Heart right ventricle (tissue), 16 donors: ENCODE data around the gene MERTK. TPM values are rescaled to one million over a fixed set of nuclear protein-coding genes. Genes with fewer than 3 reads are reported as not detected.
A peak's percentile ranks its signal among the peaks of the same experiment; 100 is the strongest.

Experiments
- ATAC-seq, 8 donors: fragments of 200-7000 bp; cut with Tn5 transposase; one replicate each; pipeline ENCODE4 v1.9.1; 2020; ENCODE audit warnings: mild to moderate bottlenecking in 8 of 8, moderate library complexity in 8 of 8, moderate number of reproducible peaks in 1 of 8
- DNase-seq, 2 donors: peaks; one replicate each; pipeline ENCODE4 v3.0.0-alpha.2; 2020
- H3K27ac ChIP-seq, 10 donors: fragments of 200-600 bp; sonication (generic) in 2 of 10; one replicate each; pipeline versions ENCODE4 v1.5.0 to v1.8.0; 2020 to 2022; ENCODE audit warnings: mild to moderate bottlenecking in 3 of 10
- H3K27me3 ChIP-seq, 7 donors: fragments of 200-600 bp; one replicate each; pipeline ENCODE4 v1.8.0; 2021 to 2022; ENCODE audit warnings: mild to moderate bottlenecking in 2 of 7
- H3K36me3 ChIP-seq, 9 donors: fragments of 200-600 bp; sonication (generic) in 1 of 9; one replicate each; pipeline versions ENCODE4 v1.5.0 to v1.8.0; 2020 to 2022; ENCODE audit warnings: mild to moderate bottlenecking in 2 of 9
- H3K4me1 ChIP-seq, 9 donors: fragments of 200-600 bp; sonication (generic) in 1 of 9; one replicate each; pipeline versions ENCODE4 v1.5.0 to v1.8.0; 2020 to 2022; ENCODE audit warnings: mild to moderate bottlenecking in 4 of 9
- H3K4me3 ChIP-seq, 10 donors: fragments of 200-600 bp; sonication (generic) in 2 of 10; one replicate each; pipeline versions ENCODE4 v1.5.0 to v1.8.0; 2020 to 2022; ENCODE audit warnings: mild to moderate bottlenecking in 7 of 10, moderate library complexity in 2 of 10
- H3K9me3 ChIP-seq, 11 donors: fragments of 200-600 bp in 10 of 11; sonication (generic) in 2 of 11; one replicate each; pipeline versions ENCODE4 v1.5.0 to v1.8.0; 2013 to 2022; ENCODE audit warnings: mild to moderate bottlenecking in 2 of 11, control low read depth in 1 of 11, moderate library complexity in 1 of 11
- WGBS, 2 donors: extraction: QIAGEN DNeasy Blood & Tissue Kit; methylation state at CpG; one replicate each; pipeline ENCODE4 v1.1.7; 2013; ENCODE audit warnings: inconsistent platforms in 1 of 2; 5-methylcytosine and 5-hydroxymethylcytosine counted together
- intact Hi-C, 10 donors: fragments of 100-400 bp; cut with DNase I; formaldehyde crosslinking; loops; one replicate each; pipeline versions ENCODE4 v1.11.1 to v1.14.2; 2022
- polyA plus RNA-seq, 2 donors: library from polyadenylated mRNA; stranded (reverse); fragments of 200-250 nt; gene quantifications; one replicate each; pipeline ENCODE4 v1.2.3, GENCODE V29; 2013
- total RNA-seq, 10 donors: library from RNA; stranded (reverse); fragmentation: NEBNext Ultra II Directional in 3 of 10; extraction: Animal tissue kit (Norgen Biotek cat#: 25700) in 3 of 10; gene quantifications; one replicate each; pipeline versions ENCODE4 v1.2.1 to v1.2.4, GENCODE V29; 2021 to 2023
- TF ChIP-seq, protein P1 (sequence below), 9 donors: fragments of 200-600 bp; sonication (generic) in 2 of 9; IDR thresholded peaks; one replicate each; pipeline versions ENCODE4 v1.5.0 to v1.8.0; 2021 to 2022; ENCODE audit warnings: antibody characterized with exemption in 9 of 9, mild to moderate bottlenecking in 5 of 9, moderate library complexity in 1 of 9
- donor health status: Arrhythmogenic right ventricular cardiomyopathy.
- donor health status: ischemic (EF 13 %, LVEDD 7.1; RV severe dilation, severe dysfunction).
- donor health status: healthy with polysubstance abuse.
- donor health status: DM: no; HTN: yes; CAD: no.
- donor health status: DM: no; HTN: no; CAD: no.
- donor health status: ischemic (EF 25% LVEDD 6.9; RV normal size, moderate dysfunction).
- donor health status: ischemic (EF 25% LVEDD 5.7; RV mildly dilated, moderate dysfunction).
- donor health status: healthy.
- donor health status: DM: yes; HTN: yes; CAD: no.
- donor health status: Ischemic cardiomyopathy.
- donor health status: ischemic (EF 35%, LVEDD 5.7; RV mildly dilated, moderate dysfunction).
- donor health status: nonischemic (EF 11% LVEDD 7.7; RV severe dilation, severe dysfunction).
- donor health status: DM: yes; HTN: yes; CAD: no.
- donor health status: PGD.
- donor health status: ischemic (EF 29% LVEDD 5.4; RV normal size, mild dysfunction).
- donor health status: nonischemic (EF 23%, LVEDD 6.1; RV moderate dilation, normal function).

Gene MERTK
- total and polyA plus RNA-seq, 12 donors: 2.3 to 8.9 (median 3.9) TPM

DNA sequence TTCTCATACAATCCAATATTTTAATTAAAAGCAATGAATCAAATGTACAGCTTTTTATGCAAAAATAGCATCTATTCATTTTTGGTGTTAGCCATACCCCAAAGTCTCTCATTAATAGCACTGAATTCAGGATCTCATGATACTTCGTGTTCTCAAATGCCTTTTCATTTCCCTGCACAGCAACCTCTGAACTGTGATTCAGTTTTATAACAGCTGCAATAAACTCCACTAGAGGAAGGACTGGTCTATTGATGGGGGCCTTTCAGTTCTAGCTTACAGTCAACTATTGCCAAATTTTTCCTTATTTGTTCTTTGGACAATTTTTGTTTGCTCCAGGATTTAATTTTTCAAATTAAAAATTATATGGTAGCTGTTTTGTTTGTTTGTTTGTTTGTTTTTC lies 151.9 kb downstream of the MERTK start:
- Histone ChIP-seq H3K4me1 (peaks cover 0 to 30% (median 24%) of the 10 kb centered on the region in 9 donors), H3K9me3 (peaks cover 0 to 9% (median 4%) of the 10 kb centered on the region in 11 donors), H3K27ac (no peak overlapping the region), H3K4me3 (no peak overlapping the region), H3K27me3 (no peaks in the 10 kb centered on the region), H3K36me3 (no peaks in the 10 kb centered on the region)
- TF ChIP-seq, protein P1, sequence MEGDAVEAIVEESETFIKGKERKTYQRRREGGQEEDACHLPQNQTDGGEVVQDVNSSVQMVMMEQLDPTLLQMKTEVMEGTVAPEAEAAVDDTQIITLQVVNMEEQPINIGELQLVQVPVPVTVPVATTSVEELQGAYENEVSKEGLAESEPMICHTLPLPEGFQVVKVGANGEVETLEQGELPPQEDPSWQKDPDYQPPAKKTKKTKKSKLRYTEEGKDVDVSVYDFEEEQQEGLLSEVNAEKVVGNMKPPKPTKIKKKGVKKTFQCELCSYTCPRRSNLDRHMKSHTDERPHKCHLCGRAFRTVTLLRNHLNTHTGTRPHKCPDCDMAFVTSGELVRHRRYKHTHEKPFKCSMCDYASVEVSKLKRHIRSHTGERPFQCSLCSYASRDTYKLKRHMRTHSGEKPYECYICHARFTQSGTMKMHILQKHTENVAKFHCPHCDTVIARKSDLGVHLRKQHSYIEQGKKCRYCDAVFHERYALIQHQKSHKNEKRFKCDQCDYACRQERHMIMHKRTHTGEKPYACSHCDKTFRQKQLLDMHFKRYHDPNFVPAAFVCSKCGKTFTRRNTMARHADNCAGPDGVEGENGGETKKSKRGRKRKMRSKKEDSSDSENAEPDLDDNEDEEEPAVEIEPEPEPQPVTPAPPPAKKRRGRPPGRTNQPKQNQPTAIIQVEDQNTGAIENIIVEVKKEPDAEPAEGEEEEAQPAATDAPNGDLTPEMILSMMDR (IDR thresholded peaks at IDR 0.05): no peak
- intact Hi-C loops: loop anchor here in 6 of 10 donors (5.0 to 10.0 kb wide), 3 partner anchors 204 to 532 kb away; partner anchors contain the start of genes ZC3H8 (in 4 of the 6), CHCHD5 (in 1 of the 6) and ZC3H6 (in 1 of the 6)
- 87 to 92% methylated on average over 1 of the region's 1 CpG for WGBS, 2 donors
- ATAC-seq (no peak), DNase-seq (no peak)

DNA sequence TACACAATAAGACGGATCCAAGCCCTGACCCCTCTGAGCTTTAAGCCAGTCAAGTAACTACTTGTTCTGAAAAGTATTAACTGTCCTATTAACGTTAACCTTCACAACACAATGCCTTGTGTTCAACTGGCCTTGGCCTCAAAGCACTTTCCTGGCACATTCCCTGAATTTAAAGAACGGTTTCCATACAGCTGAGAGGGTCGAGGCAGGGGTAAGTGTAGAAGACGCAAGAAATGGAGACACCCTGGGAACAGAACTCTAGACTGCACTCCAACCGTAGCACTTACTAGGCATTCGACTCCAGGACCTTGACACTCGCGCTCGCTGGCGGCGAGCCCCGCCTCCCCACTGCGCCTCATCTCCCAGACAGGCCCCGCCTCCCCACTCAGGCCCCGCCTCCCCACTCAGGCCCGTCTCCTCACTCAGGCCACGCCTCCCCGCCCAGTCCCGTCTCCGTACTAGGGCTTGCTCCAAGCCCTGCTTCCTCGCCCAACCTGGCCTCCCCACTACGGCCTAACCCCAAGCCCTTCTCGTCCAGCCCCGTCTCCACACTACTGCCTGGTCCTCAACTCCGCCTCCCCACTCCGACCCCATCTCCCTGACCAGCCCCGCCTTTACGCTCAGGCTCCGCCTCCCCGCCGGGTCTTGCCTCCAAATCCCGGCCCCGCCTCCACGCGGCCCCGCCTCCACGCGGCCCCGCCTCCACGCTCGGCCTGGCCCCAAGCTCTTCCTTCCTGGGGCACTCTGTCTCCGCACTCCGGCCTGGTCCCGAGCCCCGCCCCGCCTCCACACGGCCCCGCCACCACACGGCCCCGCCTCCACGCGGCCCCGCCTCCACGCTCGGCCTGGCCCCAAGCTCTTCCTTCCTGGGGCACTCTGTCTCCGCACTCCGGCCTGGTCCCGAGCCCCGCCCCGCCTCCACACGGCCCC lies 155.8 kb downstream of the MERTK start:
- Histone ChIP-seq H3K4me1 (peaks cover 0 to 41% (median 27%) of the 10 kb centered on the region in 9 donors), H3K27me3 (no peaks in the 10 kb centered on the region), H3K9me3 (no peaks in the 10 kb centered on the region), H3K36me3 (peaks cover 0 to 4% (median 0%) of the 10 kb centered on the region in 9 donors), H3K4me3 (peak overlapping the region in 9 of 10 donors; percentile 28 to 65 (median 56)), H3K27ac (peak overlapping the region; percentile 60 to 91 (median 88))
- 2% methylated on average over 54 to 59 of the region's 62 CpGs for WGBS, 2 donors
- intact Hi-C loops: loop anchor here in 6 of 10 donors (5.0 to 10.0 kb wide), 3 partner anchors 201 to 528 kb away; partner anchors contain the start of genes ZC3H8 (in 4 of the 6), CHCHD5 (in 1 of the 6) and ZC3H6 (in 1 of the 6)
- DNase-seq (peak; percentile 98 to 99), ATAC-seq (peak; percentile 74 to 86 (median 82))
- TF ChIP-seq, protein P1 (IDR thresholded peaks at IDR 0.05): no peak

DNA sequence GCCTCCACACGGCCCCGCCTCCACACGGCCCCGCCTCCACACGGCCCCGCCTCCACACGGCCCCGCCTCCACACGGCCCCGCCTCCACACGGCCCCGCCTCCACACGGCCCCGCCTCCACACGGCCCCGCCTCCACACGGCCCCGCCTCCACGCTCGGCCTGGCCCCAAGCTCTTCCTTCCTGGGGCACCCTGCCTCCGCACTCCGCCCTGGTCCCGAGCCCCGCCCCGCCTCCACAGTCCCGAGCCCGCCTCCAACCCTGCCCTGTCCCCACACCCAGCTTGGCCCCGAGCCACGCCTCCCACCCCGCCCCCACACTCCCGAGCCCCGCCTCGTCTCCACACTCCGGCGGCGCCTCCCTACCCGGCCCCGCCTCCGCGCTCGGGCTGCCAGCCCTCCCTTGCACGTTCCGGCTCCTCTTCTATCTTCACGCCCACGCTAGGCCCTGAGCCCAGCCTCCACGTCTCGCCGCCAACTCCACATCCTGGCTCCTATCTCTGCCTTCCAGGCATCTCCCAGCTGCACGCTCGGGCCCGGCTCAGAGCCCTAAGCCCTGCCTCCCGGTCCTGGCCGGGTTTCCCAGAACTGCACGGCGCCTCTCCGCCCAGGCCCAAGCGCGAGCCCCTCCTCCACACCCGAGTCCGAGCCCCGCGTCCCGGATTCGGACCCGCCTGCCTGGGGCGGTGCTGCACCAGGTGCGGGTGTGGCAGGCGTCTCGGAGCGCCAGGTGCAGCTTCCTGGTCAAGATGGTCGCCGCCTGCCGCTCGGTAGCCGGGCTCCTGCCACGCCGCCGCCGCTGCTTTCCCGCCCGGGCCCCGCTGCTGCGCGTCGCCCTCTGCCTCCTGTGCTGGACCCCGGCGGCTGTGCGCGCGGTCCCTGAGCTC lies 156.7 kb downstream of the MERTK start, which contains the start of gene TMEM87B:
TSS of gene TMEM87B (plus strand) at position 423 of the 883 bp plus-strand sequence. CDS start at position 746, 323 bp downstream.
- H3K27ac ChIP-seq: peak within 1 kb of the TSS; percentile 92 to 100 (median 98)
- H3K9me3 ChIP-seq: no peaks in the 10 kb centered on the region
- WGBS, 2 donors: 1% methylated on average over 80 to 82 of the region's 90 CpGs
- DNase-seq (peak; percentile 98 to 100), ATAC-seq (peak; percentile 84 to 93 (median 87))
- peaks cover 0 to 44% (median 27%) of the 10 kb centered on the region in 9 donors for H3K4me1 ChIP-seq
- H3K36me3 ChIP-seq: peaks cover 0 to 13% (median 0%) of the 10 kb centered on the region in 9 donors
- peak within 1 kb of the TSS; percentile 79 to 96 (median 84) for H3K4me3 ChIP-seq
- TF ChIP-seq, protein P1 (IDR thresholded peaks at IDR 0.05): no peak
- intact Hi-C loops: loop anchor here in 6 of 10 donors (5.0 to 10.0 kb wide), 4 partner anchors 200 to 527 kb away; partner anchors contain the start of genes ZC3H8 (in 4 of the 6), ZC3H6 (in 2 of the 6) and CHCHD5 (in 1 of the 6)
- H3K27me3 ChIP-seq: no peaks in the 10 kb centered on the region
